K562 (cell line): ENCODE measurements around the gene SLAMF8. TPM values are rescaled to one million over a fixed set of nuclear protein-coding genes. Genes with fewer than 3 reads are reported as not detected.

Experiments
- ARID2 ChIP-seq: fragments of 450-650 bp; IDR thresholded peaks from 2 replicates; pipeline ENCODE4 v1.6.1; 2017; ENCODE audit warnings: antibody characterized with exemption, mild to moderate bottlenecking
- CBX8 ChIP-seq: fragments of 200-600 bp; sonication (generic); IDR thresholded peaks from 2 replicates; pipeline ENCODE4 v1.6.1; 2012; ENCODE audit warnings: borderline replicate concordance, mixed run types, low read depth, mild to moderate bottlenecking, moderate library complexity, mixed read lengths, low read length, control low read depth, inconsistent platforms; ENCODE audit not compliant: poor library complexity, severe bottlenecking; ENCODE audit errors: extremely low read depth
- CTBP1 ChIP-seq: fragments of 450-650 bp; IDR thresholded peaks from 2 replicates; pipeline ENCODE4 v1.6.1; 2016; ENCODE audit warnings: borderline replicate concordance
- DACH1 ChIP-seq: fragments of 450-650 bp; IDR thresholded peaks from 2 replicates; pipeline ENCODE4 v1.6.1; 2018; ENCODE audit not compliant: partially characterized antibody
- DDX20 ChIP-seq: fragments of 450-650 bp; IDR thresholded peaks from 2 replicates; pipeline ENCODE4 v1.6.1; 2016; ENCODE audit warnings: missing genetic modification characterization, low read depth, mild to moderate bottlenecking, missing compliant biosample characterization, moderate library complexity
- DMBX1 ChIP-seq: fragments of 250-450 bp; sonication (Bioruptor Pico); IDR thresholded peaks from 2 replicates; pipeline ENCODE4 v1.8.0; 2022; ENCODE audit warnings: inconsistent platforms, mild to moderate bottlenecking, moderate library complexity, borderline replicate concordance
- FOXK1 ChIP-seq: sonication (generic); formaldehyde crosslinking; IDR thresholded peaks from 2 replicates; pipeline ENCODE4 v1.8.0; 2022; ENCODE audit warnings: missing genetic modification reagents, mild to moderate bottlenecking, borderline replicate concordance
- FOXM1 ChIP-seq, 2 experiments: fragments of 450-650 bp in 1 of 2; sonication (generic) in 1 of 2; formaldehyde crosslinking in 1 of 2; IDR thresholded peaks; 2 replicates each; pipeline versions ENCODE4 v1.6.1 to v1.9.0; 2017 to 2022; ENCODE audit warnings: low read depth in 2 of 2, mild to moderate bottlenecking in 2 of 2, missing genetic modification reagents in 1 of 2, moderate library complexity in 1 of 2
- GABPB1 ChIP-seq: sonication (generic); formaldehyde crosslinking; IDR thresholded peaks from 2 replicates; pipeline ENCODE4 v1.8.0; 2022; ENCODE audit warnings: mild to moderate bottlenecking, missing genetic modification reagents
- GATA2 ChIP-seq: sonication (generic); formaldehyde crosslinking; IDR thresholded peaks from 2 replicates; pipeline ENCODE4 v1.4.0; 2020; ENCODE audit warnings: mild to moderate bottlenecking, missing genetic modification reagents
- KAT2B ChIP-seq: IDR thresholded peaks from one replicate; pipeline ENCODE4 v1.6.1; 2012; ENCODE audit warnings: low read depth, mild to moderate bottlenecking, control low read depth, inconsistent platforms, low read length, moderate library complexity
- MYBL2 ChIP-seq, 2 experiments: fragments of 450-650 bp in 1 of 2; sonication (generic) in 1 of 2; formaldehyde crosslinking in 1 of 2; IDR thresholded peaks; 2 replicates each; pipeline versions ENCODE4 v1.6.1 to v1.8.1; 2017 to 2022; ENCODE audit warnings: borderline replicate concordance in 1 of 2, inconsistent platforms in 1 of 2, low read depth in 1 of 2, mild to moderate bottlenecking in 1 of 2, missing genetic modification reagents in 1 of 2, moderate library complexity in 1 of 2
- PCBP1 ChIP-seq: fragments of 200-400 bp; formaldehyde crosslinking; IDR thresholded peaks from 2 replicates; pipeline ENCODE4 v1.6.1; 2018; ENCODE audit warnings: mild to moderate bottlenecking, low read depth, low read length; ENCODE audit not compliant: poor library complexity, severe bottlenecking
- POLR2A ChIP-seq: fragments of 450-650 bp; conservative IDR thresholded peaks from 2 replicates; pipeline ENCODE4 v1.6.1; 2016
- STAT5B ChIP-seq: fragments of 250-450 bp; sonication (Bioruptor Pico); IDR thresholded peaks from 2 replicates; pipeline ENCODE4 v1.8.0; 2021; ENCODE audit warnings: mild to moderate bottlenecking, inconsistent platforms
- TAF1 ChIP-seq: IDR thresholded peaks from 2 replicates; pipeline ENCODE4 v1.6.1; 2011; ENCODE audit warnings: mild to moderate bottlenecking, low read length, moderate library complexity; ENCODE audit not compliant: insufficient read depth, control insufficient read depth, severe bottlenecking; ENCODE audit errors: extremely low read depth
- XRCC5 ChIP-seq: fragments of 200-400 bp; formaldehyde crosslinking; IDR thresholded peaks from 2 replicates; pipeline ENCODE4 v1.6.1; 2017; ENCODE audit warnings: low read depth, mild to moderate bottlenecking, low read length
- ZKSCAN8 ChIP-seq: fragments of 200-800 bp; sonication (Bioruptor generic); IDR thresholded peaks from 2 replicates; pipeline ENCODE4 v1.6.1; 2016; ENCODE audit warnings: missing genetic modification characterization, missing compliant biosample characterization
- ZNF175 ChIP-seq: fragments of 200-800 bp; sonication (Bioruptor generic); IDR thresholded peaks from 2 replicates; pipeline ENCODE4 v1.6.1; 2016; ENCODE audit warnings: low read depth, mild to moderate bottlenecking, missing genetic modification characterization, missing compliant biosample characterization
- ZNF184 ChIP-seq: sonication (generic); formaldehyde crosslinking; IDR thresholded peaks from 2 replicates; pipeline ENCODE4 v1.5.0; 2020; ENCODE audit warnings: missing genetic modification reagents
- ZNF354B ChIP-seq: fragments of 250-450 bp; sonication (Bioruptor Pico); IDR thresholded peaks from 2 replicates; pipeline ENCODE4 v1.4.0; 2020
- ZNF431 ChIP-seq: sonication (generic); formaldehyde crosslinking; IDR thresholded peaks from 2 replicates; pipeline ENCODE4 v1.8.0; 2022; ENCODE audit warnings: mild to moderate bottlenecking, missing genetic modification reagents
- ZNF589 ChIP-seq: fragments of 200-800 bp; sonication (Bioruptor generic); IDR thresholded peaks from 2 replicates; pipeline ENCODE4 v1.6.1; 2016; ENCODE audit warnings: low read depth, missing genetic modification characterization, missing compliant biosample characterization
- polyA plus RNA-seq, 8 experiments: library from polyadenylated mRNA; depleted of rRNA in 4 of 8; stranded (reverse) in 5 of 8; unstranded in 3 of 8; fragments of >200 nt; fragmentation: Nextera tagmentation in 2 of 8; fragmentation: Illumina TruSeq in 1 of 8; extraction: Ambion mirVana in 2 of 8; extraction: Trizol in 1 of 8; gene quantifications; 2 replicates each; pipeline versions ENCODE4 v1.2.1 to v1.2.3, GENCODE V29; 2011 to 2014; ENCODE audit warnings: inconsistent platforms in 1 of 8, missing spikeins in 1 of 8
- total RNA-seq, 7 experiments: library from RNA; depleted of rRNA in 6 of 7; stranded (reverse); fragments of >200 nt in 6 of 7; fragmentation: Illumina TruSeq in 2 of 7; extraction: Trizol in 2 of 7; gene quantifications; 2 replicates each; pipeline versions ENCODE4 v1.2.1 to v1.2.3, GENCODE V29; 2011 to 2021; ENCODE audit warnings: low replicate concordance in 1 of 7
- TF ChIP-seq, protein P1 (sequence below): fragments of 450-650 bp; IDR thresholded peaks from 2 replicates; pipeline ENCODE4 v1.6.1; 2016
- TF ChIP-seq, protein P2 (sequence below): fragments of 450-650 bp; formaldehyde crosslinking; IDR thresholded peaks from 2 replicates; pipeline ENCODE4 v1.4.0; 2022; ENCODE audit warnings: missing genetic modification characterization

SLAMF8 gene
- total and polyA plus RNA-seq, 9 of the 15 experiments (the other 6 are each of a cell fraction or from before 2014, with no cell fraction given), result not detected

DNA sequence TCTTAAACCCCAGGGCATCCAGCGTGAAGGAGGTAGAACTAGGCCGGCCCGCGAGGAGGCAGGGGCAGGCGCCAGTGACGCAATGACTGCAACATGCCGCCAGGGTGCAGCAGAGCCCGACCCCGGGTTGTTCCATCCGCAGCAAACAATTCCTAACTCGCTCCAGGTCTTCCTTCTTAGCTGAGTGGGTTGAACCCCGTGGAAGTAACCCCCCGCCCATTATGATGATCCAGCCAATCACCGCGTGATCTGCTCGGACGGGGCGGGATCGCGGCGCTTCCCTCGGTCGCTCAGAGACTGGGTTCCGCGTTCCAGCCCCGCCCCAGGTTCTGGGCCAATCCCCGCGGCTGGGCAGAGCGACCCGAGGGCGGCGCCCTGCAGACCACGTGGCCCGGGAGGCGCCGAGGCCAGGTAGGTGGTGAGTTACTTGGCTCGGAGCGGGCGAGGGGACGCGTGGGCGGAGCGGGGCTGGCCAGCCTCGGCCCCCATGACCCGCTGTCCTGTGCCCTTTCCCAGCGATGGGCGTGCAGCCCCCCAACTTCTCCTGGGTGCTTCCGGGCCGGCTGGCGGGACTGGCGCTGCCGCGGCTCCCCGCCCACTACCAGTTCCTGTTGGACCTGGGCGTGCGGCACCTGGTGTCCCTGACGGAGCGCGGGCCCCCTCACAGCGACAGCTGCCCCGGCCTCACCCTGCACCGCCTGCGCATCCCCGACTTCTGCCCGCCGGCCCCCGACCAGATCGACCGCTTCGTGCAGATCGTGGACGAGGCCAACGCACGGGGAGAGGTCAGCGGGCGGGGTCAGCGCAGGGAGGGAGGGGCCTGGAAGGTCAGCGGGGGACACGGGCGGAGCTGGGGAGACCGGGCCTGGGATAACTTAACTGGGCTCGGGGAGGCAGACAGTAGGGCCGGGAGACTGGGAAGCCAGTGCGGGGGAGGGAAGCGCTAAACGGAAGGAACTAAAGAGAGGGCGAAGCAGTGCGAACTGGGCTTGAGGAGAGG lies 45.8 kb upstream of the SLAMF8 start, which contains the start of gene DUSP23 (continued):
- TF ChIP-seq CBX8, result no peak
- peak; percentile 80; the same call in 1 of the 2 replicates for TF ChIP-seq XRCC5
- peak; percentile 78 for TF ChIP-seq CTBP1
- no peak for TF ChIP-seq DMBX1
- no peak for TF ChIP-seq TAF1
- peak; percentile 30 for TF ChIP-seq PCBP1
- no peak for TF ChIP-seq KAT2B
- TF ChIP-seq ZNF184 (CRISPR knock-in tag), result no peak
- TF ChIP-seq MYBL2 (IDR thresholded peaks at IDR 0.05; ENCODE audit: low read depth), result no peak
- no peak for TF ChIP-seq MYBL2 (CRISPR knock-in tag; IDR thresholded peaks at IDR 0.05; ENCODE audit: borderline replicate concordance)
- TF ChIP-seq STAT5B, result no peak
- TF ChIP-seq FOXK1, result peak; percentile 35; the same call in 1 of the 2 replicates
- no peak for TF ChIP-seq GATA2 (CRISPR knock-in tag)
- peak; percentile 67 for TF ChIP-seq GABPB1 (CRISPR knock-in tag)
- peak; percentile 63; the same call in 1 of the 2 replicates for TF ChIP-seq ZNF431 (CRISPR knock-in tag)
- TF ChIP-seq FOXM1 (IDR thresholded peaks at IDR 0.05; ENCODE audit: low read depth), result no peak
- no peak; the same call in 1 of the 2 replicates for TF ChIP-seq FOXM1 (CRISPR knock-in tag; IDR thresholded peaks at IDR 0.05; ENCODE audit: low read depth)
- TF ChIP-seq ZKSCAN8 (CRISPR knock-in tag), result no peak
- TF ChIP-seq ARID2, result no peak
- TF ChIP-seq, protein P1, sequence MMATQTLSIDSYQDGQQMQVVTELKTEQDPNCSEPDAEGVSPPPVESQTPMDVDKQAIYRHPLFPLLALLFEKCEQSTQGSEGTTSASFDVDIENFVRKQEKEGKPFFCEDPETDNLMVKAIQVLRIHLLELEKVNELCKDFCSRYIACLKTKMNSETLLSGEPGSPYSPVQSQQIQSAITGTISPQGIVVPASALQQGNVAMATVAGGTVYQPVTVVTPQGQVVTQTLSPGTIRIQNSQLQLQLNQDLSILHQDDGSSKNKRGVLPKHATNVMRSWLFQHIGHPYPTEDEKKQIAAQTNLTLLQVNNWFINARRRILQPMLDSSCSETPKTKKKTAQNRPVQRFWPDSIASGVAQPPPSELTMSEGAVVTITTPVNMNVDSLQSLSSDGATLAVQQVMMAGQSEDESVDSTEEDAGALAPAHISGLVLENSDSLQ, result peak; percentile 90
- no peak for TF ChIP-seq ZNF354B (CRISPR knock-in tag)
- peak; percentile 26; the same call in 1 of the 2 replicates for TF ChIP-seq ZNF589
- TF ChIP-seq, protein P2, sequence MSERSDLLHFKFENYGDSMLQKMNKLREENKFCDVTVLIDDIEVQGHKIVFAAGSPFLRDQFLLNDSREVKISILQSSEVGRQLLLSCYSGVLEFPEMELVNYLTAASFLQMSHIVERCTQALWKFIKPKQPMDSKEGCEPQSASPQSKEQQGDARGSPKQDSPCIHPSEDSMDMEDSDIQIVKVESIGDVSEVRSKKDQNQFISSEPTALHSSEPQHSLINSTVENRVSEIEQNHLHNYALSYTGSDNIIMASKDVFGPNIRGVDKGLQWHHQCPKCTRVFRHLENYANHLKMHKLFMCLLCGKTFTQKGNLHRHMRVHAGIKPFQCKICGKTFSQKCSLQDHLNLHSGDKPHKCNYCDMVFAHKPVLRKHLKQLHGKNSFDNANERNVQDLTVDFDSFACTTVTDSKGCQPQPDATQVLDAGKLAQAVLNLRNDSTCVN (CRISPR knock-in tag), result no peak
- no peak for TF ChIP-seq DDX20 (tag)
- no peak for TF ChIP-seq DACH1
- 0 out of 2 replicates have a peak, but pooled peaks have one; percentile 36 for TF ChIP-seq ZNF175 (CRISPR knock-in tag)
- peak; percentile 68 for TF ChIP-seq POLR2A
